HCT116 (cell line): ENCODE results near the gene SNW1. TPM values are rescaled to one million over a fixed set of nuclear protein-coding genes. Genes with fewer than 3 reads are reported as not detected.

Experiments
- ATAC-seq: fragments of 200-7000 bp; cut with Tn5 transposase; 2 replicates; pipeline ENCODE4 v1.9.1; 2020; ENCODE audit warnings: mild to moderate bottlenecking, moderate library complexity
- BruUV-seq: library from RNA; stranded (reverse); fragments of 400-500 nt; replicated peaks from 2 replicates; lab custom pipeline; 2021; lab: Mats Ljungman, UMichigan
- CTCF ChIA-PET: fragments of 300-600 bp; sonication (Branson Sonifier 250); formaldehyde crosslinking; loops from one replicate; lab custom pipeline; 2021; ENCODE audit warnings: antibody characterized with exemption; lab: Charles Lee
- POLR2A ChIA-PET: fragments of 300-600, 350-600 bp; sonication (Branson Sonifier 250); formaldehyde crosslinking; loops from one replicate; lab custom pipeline; 2021; ENCODE audit warnings: antibody characterized with exemption; lab: Charles Lee
- RAD21 ChIA-PET, 2 experiments: fragments of 300-600 bp; sonication (Branson Sonifier 250); formaldehyde crosslinking; loops; one replicate each; lab custom pipeline; 2023; ENCODE audit warnings: low total read pairs in 2 of 2; ENCODE audit not compliant: uncharacterized antibody in 2 of 2, unreplicated experiment in 2 of 2, low non-redundant PET in 1 of 2; lab: Charles Lee
- DNase-seq: peaks from one replicate; pipeline ENCODE4 v3.0.0-alpha.2; 2010; ENCODE audit warnings: low read depth, low spot score
- H2AFZ ChIP-seq: fragments of 200-600 bp; shearing (Covaris generic), sonication (generic); 2 replicates; pipeline ENCODE4 v1.6.1; 2017; ENCODE audit warnings: low read depth, mixed run types, mixed read lengths, antibody characterized with exemption, low read length; ENCODE audit not compliant: poor library complexity, severe bottlenecking
- H3K27ac ChIP-seq: 2 replicates; pipeline ENCODE4 v1.5.1; 2012; ENCODE audit warnings: low read depth, low read length
- H3K27me3 ChIP-seq: fragments of 200-600 bp; sonication (generic); 2 replicates; pipeline ENCODE4 v1.6.1; 2016; ENCODE audit warnings: mixed run types, low read length, mixed read lengths; ENCODE audit not compliant: insufficient read depth
- H3K36me3 ChIP-seq, 2 experiments: fragments of 200-500 bp in 1 of 2; fragments of 200-600 bp in 1 of 2; sonication (Bioruptor generic) in 1 of 2; sonication (generic) in 1 of 2; 2 replicates each; pipeline versions ENCODE4 v1.5.1 to v1.6.1; 2014 to 2016; ENCODE audit warnings: low read length in 2 of 2, inconsistent platforms in 1 of 2, mixed read lengths in 1 of 2, mixed run types in 1 of 2; ENCODE audit not compliant: insufficient read depth in 2 of 2, control insufficient read depth in 1 of 2
- H3K4me1 ChIP-seq, 2 experiments: fragments of 200-600 bp in 1 of 2; sonication (generic) in 1 of 2; 2 replicates each; pipeline versions ENCODE4 v1.5.1 to v1.6.1; 2012 to 2017; ENCODE audit warnings: low read length in 2 of 2, inconsistent platforms in 1 of 2, mild to moderate bottlenecking in 1 of 2, mixed read lengths in 1 of 2, mixed run types in 1 of 2, moderate library complexity in 1 of 2; ENCODE audit not compliant: insufficient read depth in 2 of 2, control insufficient read depth in 1 of 2
- H3K4me2 ChIP-seq: fragments of 200-600 bp; sonication (generic); 2 replicates; pipeline ENCODE4 v1.6.1; 2017; ENCODE audit warnings: mixed run types, low read length, mixed read lengths
- H3K4me3 ChIP-seq, 2 experiments: fragments of 200-600 bp in 1 of 2; sonication (generic) in 1 of 2; replicated peaks in 1 of 2; 2 replicates each; pipeline ENCODE4 v1.5.1; 2011 to 2016; ENCODE audit warnings: low read length in 2 of 2, control low read depth in 1 of 2, low read depth in 1 of 2, mild to moderate bottlenecking in 1 of 2, mixed read lengths in 1 of 2, mixed run types in 1 of 2
- H3K79me2 ChIP-seq: fragments of 200-600 bp; sonication (generic); 2 replicates; pipeline ENCODE4 v1.6.1; 2017; ENCODE audit warnings: mild to moderate bottlenecking, mixed run types, low read length, moderate library complexity, mixed read lengths; ENCODE audit not compliant: insufficient read depth
- H3K9ac ChIP-seq: fragments of 200-600 bp; sonication (generic); 2 replicates; pipeline ENCODE4 v1.6.1; 2016; ENCODE audit warnings: low read length, mixed read lengths
- H3K9me2 ChIP-seq: fragments of 200-600 bp; sonication (generic), shearing (Covaris generic); 2 replicates; pipeline ENCODE4 v1.6.1; 2017; ENCODE audit warnings: mixed run types, mild to moderate bottlenecking, moderate library complexity; ENCODE audit not compliant: insufficient read depth
- H3K9me3 ChIP-seq, 2 experiments: fragments of 200-500 bp in 1 of 2; fragments of 200-600 bp in 1 of 2; sonication (Bioruptor generic) in 1 of 2; sonication (generic) in 1 of 2; 2 replicates each; pipeline ENCODE4 v1.6.1; 2014 to 2017; ENCODE audit warnings: low read length in 2 of 2, mixed read lengths in 2 of 2, inconsistent platforms in 1 of 2, low read depth in 1 of 2, mild to moderate bottlenecking in 1 of 2, mixed run types in 1 of 2, moderate library complexity in 1 of 2; ENCODE audit not compliant: control insufficient read depth in 1 of 2, insufficient read depth in 1 of 2
- H4K20me1 ChIP-seq: fragments of 200-600 bp; sonication (generic), shearing (Covaris generic); 2 replicates; pipeline ENCODE4 v1.6.1; 2017; ENCODE audit warnings: mixed run types, mild to moderate bottlenecking, moderate library complexity; ENCODE audit not compliant: insufficient read depth
- CBX3 ChIP-seq: IDR thresholded peaks from 2 replicates; pipeline ENCODE4 v1.6.1; 2012; ENCODE audit warnings: low read depth
- CEBPB ChIP-seq: IDR thresholded peaks from 2 replicates; pipeline ENCODE4 v1.6.1; 2012; ENCODE audit warnings: low read depth
- EZH2 ChIP-seq: fragments of 200-600 bp; sonication (generic); IDR thresholded peaks from 2 replicates; pipeline ENCODE4 v1.6.1; 2017; ENCODE audit warnings: antibody characterized with exemption, mixed run types
- POLR2AphosphoS5 ChIP-seq: IDR thresholded peaks from 2 replicates; pipeline ENCODE4 v1.6.1; 2011; ENCODE audit warnings: mild to moderate bottlenecking, low read depth, low read length, moderate library complexity
- RAD21 ChIP-seq: IDR thresholded peaks from 2 replicates; pipeline ENCODE4 v1.6.1; 2012; ENCODE audit warnings: low read depth, mild to moderate bottlenecking
- TCF7L2 ChIP-seq: IDR thresholded peaks from 2 replicates; pipeline ENCODE4 v1.7.0; 2011; ENCODE audit warnings: borderline replicate concordance, inconsistent platforms; ENCODE audit not compliant: insufficient read depth, insufficient read length; ENCODE audit errors: extremely low read depth
- ZNF274 ChIP-seq: fragments of 200-500 bp; sonication (Bioruptor generic); IDR thresholded peaks from 2 replicates; pipeline ENCODE4 v1.6.1; 2014; ENCODE audit warnings: mild to moderate bottlenecking, low read depth, low read length, inconsistent platforms
- intact Hi-C: fragments of 100-400 bp; cut with micrococcal nuclease; formaldehyde crosslinking; loops from 2 replicates; pipeline ENCODE4 v1.10.0; 2022
- total RNA-seq: library from RNA; stranded (reverse); gene quantifications from one replicate; pipeline ENCODE4 v1.2.1, GENCODE V29; 2021; ENCODE audit not compliant: unreplicated experiment
- TF ChIP-seq, protein P1 (sequence below): IDR thresholded peaks from 2 replicates; pipeline ENCODE4 v1.6.1; 2012
- TF ChIP-seq, protein P2 (sequence below), 3 experiments: fragments of 200-600 bp in 1 of 3; sonication (generic) in 1 of 3; IDR thresholded peaks in 2 of 3; conservative IDR thresholded peaks in 1 of 3; 2 replicates each; pipeline ENCODE4 v1.5.1; 2012 to 2017; ENCODE audit warnings: low read depth in 2 of 3, low read length in 2 of 3, antibody characterized with exemption in 1 of 3, borderline replicate concordance in 1 of 3, control low read depth in 1 of 3, mild to moderate bottlenecking in 1 of 3, mixed read lengths in 1 of 3, mixed run types in 1 of 3, moderate library complexity in 1 of 3; ENCODE audit not compliant: insufficient read depth in 1 of 3

Gene SNW1
- total RNA-seq, 1 experiment from 2014 or later = 102 TPM

DNA sequence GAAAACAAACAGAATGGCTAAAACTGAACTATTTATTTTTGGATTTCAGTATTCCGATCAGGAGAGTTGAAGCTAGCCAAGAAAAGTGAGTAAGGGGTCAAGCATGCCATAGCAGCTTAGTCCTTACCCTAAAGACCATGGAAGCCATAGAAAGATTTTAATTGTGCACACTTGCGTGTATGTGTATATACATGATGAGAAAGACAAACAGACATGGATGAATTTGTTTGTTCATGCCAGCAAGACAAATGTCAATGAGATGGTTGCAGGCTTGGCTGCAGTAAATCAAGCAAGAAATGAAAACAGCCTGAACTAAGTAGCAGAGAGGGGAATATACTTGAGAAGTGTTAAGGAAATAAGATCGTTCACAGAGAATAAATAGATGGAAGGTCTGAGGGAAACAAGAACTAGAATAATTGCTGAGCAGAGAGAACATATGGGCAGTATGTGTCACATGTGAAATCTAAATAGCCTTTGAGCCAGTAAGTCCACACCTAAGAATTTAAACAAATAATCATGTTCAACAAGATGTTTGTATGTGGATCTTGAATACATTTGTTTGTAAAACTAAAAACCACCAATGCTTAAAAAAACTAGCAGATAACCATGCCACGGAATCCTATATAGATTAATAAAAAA, 14.8 kb downstream of the SNW1 start:
- no peak overlapping the region for H3K27ac ChIP-seq
- H3K27me3 ChIP-seq = no peaks in the 10 kb centered on the region
- H3K4me1 ChIP-seq = no peaks in the 10 kb centered on the region
- peaks cover 19 to 23% of the 10 kb centered on the region in 2 experiments for H3K36me3 ChIP-seq
- DNase-seq (no peak), ATAC-seq (no peak)
- POLR2A ChIA-PET = no interaction called here
- H3K9me2 ChIP-seq = no peaks in the 10 kb centered on the region
- no peak overlapping the region for H3K4me3 ChIP-seq
- intact Hi-C loops = no loop called here
- H3K79me2 ChIP-seq = peaks cover 54% of the 10 kb centered on the region
- no peak overlapping the region for H3K4me2 ChIP-seq
- H3K9ac ChIP-seq = no peak overlapping the region
- RAD21 ChIA-PET = no interaction called here
- no TSS peak for BruUV-seq
- TF ChIP-seq, protein P1, sequence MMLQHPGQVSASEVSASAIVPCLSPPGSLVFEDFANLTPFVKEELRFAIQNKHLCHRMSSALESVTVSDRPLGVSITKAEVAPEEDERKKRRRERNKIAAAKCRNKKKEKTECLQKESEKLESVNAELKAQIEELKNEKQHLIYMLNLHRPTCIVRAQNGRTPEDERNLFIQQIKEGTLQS = no peak
- no peak for TF ChIP-seq CEBPB
- TF ChIP-seq CBX3 = no peak
- TF ChIP-seq TCF7L2 = no peak
- TF ChIP-seq ZNF274 = no peak
- TF ChIP-seq POLR2AphosphoS5 = no peak
- no peak for TF ChIP-seq RAD21
- TF ChIP-seq, protein P2, sequence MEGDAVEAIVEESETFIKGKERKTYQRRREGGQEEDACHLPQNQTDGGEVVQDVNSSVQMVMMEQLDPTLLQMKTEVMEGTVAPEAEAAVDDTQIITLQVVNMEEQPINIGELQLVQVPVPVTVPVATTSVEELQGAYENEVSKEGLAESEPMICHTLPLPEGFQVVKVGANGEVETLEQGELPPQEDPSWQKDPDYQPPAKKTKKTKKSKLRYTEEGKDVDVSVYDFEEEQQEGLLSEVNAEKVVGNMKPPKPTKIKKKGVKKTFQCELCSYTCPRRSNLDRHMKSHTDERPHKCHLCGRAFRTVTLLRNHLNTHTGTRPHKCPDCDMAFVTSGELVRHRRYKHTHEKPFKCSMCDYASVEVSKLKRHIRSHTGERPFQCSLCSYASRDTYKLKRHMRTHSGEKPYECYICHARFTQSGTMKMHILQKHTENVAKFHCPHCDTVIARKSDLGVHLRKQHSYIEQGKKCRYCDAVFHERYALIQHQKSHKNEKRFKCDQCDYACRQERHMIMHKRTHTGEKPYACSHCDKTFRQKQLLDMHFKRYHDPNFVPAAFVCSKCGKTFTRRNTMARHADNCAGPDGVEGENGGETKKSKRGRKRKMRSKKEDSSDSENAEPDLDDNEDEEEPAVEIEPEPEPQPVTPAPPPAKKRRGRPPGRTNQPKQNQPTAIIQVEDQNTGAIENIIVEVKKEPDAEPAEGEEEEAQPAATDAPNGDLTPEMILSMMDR (IDR thresholded peaks at IDR 0.05 in 2 of 3, conservative IDR thresholded peaks at IDR 0.05 in 1 of 3; ENCODE audit: borderline replicate concordance in 1 of 3, insufficient read depth in 1 of 3, low read depth in 2 of 3, low read length in 2 of 3) = no peak
- no peak for TF ChIP-seq EZH2
- H4K20me1 ChIP-seq = 0 out of 2 replicates have a peak, but pooled peaks cover 5% of the 10 kb centered on the region
- no peaks in the 10 kb centered on the region for H3K9me3 ChIP-seq
- CTCF ChIA-PET = no interaction called here
- H2AFZ ChIP-seq = no peak overlapping the region
